NCI-H82 (cell line): Measurements from ENCODE around the gene DNAJC15.

Experiments
- DNase-seq: peaks from one replicate; lab custom pipeline; 2025; lab: John Stamatoyannopoulos, UW

Gene DNAJC15

DNA sequence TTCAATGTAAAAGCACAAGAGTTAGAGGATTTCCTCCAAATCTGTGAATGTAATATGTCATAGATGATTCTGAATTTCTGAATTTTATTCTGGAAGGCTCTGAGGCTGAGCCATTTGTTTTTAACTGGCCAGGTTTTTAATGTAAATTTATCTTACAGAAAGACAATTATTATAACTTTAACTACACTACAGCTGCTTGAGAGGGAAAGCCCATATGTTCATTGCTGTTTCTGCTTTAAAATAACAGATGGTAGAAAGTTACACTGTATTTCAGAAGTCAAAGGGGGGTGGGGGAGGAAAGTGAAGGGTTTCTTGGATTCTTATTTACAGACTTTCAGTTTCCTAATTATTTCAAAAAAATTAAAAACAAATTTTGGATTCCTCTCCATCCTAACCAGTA is 62.8 kb downstream of the DNAJC15 start:
- DNase-seq = peak; percentile 75

DNA sequence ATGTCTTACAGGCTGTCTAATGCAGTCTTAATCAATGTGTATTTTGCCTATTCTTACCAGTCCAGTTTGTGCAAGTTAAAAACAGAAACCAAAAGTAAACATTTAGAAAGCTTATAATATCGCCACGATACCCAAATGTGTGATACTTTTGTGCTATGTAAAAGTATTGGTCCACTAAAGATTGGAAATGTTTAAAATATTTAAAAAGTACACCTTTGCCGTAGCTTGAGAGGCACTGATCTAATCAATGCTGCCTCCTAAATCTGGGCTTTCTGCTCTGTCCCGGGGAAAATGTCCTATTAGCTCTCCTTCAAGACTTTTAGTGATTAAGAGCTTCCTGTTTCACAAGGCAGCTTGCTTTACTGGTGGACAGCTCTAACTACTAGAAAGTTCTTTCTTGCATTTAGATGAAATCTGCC is 64.7 kb downstream of the DNAJC15 start:
- DNase-seq = peak; percentile 13

DNA sequence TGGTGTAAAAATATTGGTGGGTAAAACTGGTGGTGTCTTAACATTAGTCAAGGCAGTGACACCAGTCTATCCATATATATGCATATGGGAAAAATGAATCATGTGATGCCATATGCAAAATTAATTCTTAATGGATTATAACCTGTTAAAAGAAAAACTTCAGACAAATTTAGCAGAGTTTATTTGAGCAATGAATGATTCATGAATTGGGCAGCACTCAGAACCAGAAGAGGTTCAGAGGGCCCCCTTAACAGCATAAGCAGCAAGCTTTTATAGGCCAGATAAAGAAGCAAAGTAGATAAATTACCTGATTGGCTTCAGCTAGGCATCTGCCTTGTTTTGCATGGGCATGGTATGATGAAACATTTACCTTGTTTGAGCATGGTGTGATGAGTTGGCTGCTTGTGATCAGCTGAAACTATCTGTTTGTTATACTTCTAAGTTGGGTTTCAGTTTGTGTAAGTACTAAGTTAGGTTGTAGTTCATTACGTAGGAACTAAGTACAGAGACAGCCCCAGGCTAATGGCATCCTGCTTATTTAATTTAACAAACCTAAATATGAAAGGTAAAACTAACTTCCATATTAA is 66.6 kb downstream of the DNAJC15 start:
- no peak for DNase-seq

DNA sequence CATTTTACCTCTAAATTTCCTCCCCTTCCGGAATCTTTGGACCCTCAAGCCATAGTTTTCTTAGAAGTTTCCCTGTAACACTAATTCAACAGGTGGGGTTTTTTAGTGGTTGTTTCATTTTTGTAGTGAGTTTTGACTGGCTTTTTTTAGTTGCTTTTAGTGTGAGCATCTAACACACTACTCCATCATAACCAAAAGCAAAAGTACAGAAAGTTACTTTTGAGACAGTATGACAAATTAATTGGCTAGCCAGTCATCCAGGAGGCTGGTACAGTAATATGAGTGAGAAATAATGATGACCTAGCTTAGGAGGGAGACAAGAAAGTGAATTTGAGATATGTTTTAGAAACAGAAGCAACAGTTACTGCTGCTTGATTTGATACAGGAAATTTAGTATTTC is 71.5 kb downstream of the DNAJC15 start:
- DNase-seq = no peak

DNA sequence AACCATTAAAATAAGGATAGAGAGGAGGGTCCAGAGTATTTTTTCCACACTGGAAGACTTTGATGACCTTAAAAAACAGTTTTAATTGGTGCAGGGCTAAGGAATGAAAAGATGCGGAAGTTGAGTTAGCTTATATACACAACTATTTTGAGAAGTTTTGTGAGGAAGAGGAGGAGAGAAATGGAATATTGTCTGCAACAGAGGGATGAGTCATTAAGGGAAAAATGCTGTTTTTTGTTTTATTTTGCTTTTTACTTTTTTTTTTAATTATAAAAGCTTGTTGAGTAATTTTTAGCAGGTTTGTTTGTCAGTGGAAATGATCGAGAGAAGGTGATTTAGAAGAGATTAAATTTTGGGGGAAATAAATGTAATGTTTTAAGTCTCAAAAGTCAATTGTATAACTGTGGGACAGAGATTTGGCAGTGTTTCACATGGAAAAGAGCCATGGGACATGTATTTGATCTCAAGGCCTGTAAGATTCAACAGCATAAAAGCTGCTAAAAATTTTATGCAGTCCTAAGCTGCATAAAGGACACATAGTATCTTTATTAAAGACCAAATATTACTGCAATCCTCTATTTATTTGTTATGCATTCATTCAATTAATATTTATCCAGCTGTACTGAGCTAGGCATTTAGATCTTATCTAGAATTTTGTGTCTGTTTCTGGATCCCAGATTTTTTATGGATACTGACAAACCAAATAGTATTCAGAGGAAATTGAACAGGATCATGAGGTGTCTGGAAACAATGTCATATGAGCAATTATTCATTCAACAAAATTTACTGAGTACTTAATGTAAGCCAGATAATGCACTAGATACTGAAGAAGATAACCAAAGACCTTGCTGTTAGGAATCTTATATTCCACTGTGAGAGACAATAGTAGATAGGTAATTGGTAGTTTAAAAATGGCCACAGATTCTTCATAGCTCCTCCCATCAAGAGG is 72.7 kb downstream of the DNAJC15 start:
- DNase-seq = no peak

DNA sequence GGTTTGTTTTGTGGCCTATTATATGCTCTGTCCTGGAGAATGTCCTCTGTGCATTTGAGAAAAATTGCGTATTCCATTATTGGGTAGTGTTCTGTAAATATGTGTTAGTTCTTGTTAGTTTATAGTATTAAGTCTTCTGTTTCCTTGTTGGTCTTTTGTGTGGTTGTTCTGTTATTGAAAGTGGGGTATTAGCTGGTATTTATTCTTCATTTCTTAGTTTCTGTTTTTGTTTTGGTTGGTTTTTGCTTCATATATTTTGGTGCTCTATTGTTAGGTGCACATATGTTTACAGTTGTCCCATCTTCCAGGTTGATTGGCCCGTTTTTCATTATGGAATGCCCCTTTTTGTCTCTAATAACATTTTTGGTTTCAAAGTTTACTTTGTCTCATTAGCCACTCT is 77.3 kb downstream of the DNAJC15 start:
- DNase-seq = no peak

DNA sequence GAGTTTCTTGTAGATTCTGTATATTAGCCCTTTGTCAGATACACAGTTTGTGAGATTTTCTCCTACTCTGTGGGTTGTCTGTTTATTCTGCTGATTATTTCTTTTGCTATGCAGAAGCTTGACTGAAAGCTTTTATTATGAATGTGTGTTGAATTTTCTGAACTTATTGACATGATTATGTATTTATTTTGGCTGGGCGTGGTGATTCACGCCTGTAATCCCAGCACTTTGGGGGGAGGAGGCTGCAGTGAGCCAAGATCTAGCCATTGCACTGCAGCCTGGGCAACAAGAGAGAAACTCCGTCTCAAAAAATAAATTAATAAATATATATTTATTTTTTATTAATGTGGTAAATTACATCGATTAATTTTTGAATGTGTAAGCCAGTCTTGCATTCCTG is 78.9 kb downstream of the DNAJC15 start:
- no peak for DNase-seq

DNA sequence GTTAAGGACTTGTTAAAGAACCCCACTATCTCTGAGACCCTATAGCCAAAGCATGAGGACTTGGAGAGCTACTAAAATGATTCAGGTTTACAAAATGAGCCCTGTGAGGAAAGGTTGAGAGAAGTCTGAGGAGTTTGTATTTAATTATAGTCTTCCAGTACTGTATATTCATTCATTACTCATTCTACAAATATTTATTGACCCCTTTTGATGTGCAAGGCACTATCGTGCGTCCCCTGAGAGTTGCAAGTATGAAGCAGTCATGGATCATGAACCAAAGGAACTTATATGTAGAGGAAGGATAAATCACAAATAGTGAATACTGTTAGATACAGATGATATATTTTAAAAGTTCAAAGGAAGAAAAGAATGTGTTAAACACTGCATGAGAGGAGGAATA is 84.4 kb downstream of the DNAJC15 start:
- no peak for DNase-seq

DNA sequence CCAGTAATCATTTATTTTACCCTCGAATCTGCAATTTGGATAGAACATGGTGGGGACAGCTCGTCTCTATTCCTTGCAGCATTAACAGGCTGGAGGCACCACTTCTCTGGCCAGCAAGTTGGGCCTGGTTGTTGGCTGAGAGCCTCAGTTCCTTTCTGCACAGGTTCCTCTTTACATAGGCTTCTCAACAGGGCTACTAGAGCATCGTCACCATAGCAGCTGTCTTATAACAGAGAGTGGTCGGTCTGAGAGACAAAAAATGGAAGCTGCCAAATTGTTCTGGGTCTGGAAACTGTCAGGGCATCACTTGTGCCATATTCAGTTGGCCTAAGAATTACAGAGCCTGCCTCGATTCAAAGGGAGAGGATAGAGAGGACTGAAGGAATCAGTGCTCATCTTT is 86.7 kb downstream of the DNAJC15 start:
- no peak for DNase-seq

DNA sequence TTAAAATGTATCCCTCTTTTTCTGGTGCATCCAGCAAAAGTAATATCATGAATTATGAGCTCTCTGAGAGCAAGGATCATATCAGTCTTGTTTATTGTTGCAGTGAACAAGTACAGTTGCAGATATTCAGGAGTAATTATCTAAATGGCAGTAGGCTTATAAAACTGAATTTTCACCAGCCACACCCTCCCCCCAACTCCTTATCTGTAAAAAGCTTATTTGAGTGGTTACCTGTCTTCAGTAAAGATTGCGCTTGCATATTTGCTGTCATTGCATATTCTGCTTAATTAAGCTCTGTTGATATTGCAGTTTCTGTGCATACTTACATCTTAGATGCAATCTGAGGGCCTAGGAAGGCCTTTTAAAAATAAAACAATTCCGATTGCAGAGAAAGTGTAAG is 87.3 kb downstream of the DNAJC15 start:
- DNase-seq = no peak

DNA sequence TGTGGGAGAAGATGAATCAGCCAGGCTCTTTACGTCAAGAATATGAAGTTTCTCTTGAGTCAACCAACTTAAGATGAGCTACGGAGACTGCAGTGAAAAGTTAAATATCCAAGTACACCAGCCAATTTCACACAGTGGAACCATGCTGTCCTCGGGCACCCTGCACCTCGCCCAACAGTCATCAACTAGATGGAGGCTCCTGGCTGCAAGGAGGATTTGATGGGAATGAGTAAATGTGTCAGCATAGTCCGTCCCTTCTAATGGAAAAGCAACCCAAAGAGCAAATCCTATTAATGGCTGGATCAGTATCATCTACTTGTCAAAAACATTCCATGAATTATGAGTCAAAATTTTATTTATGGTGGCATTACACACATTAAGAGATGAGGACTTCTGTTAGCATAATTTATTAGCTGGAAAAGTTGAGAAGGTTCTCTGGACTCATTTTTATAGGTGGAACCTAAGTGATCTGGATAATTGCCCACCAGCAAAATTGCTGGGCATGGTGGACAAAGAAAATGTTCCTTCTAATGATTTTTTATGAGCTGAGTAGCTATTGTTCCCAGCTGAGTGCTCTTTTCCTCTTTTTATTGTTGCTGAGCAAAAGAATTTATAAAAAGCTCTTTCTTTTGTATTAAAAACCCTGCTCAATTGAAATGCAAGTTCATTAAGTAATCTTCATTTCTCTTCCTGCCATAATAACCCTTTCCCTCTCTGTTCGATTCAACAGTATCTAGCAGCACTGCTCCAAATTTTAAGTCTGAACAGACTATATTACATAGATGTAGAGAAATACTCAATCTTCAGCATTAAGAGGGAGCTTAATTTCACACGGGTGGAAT is 88.4 kb downstream of the DNAJC15 start:
- DNase-seq = no peak

DNA sequence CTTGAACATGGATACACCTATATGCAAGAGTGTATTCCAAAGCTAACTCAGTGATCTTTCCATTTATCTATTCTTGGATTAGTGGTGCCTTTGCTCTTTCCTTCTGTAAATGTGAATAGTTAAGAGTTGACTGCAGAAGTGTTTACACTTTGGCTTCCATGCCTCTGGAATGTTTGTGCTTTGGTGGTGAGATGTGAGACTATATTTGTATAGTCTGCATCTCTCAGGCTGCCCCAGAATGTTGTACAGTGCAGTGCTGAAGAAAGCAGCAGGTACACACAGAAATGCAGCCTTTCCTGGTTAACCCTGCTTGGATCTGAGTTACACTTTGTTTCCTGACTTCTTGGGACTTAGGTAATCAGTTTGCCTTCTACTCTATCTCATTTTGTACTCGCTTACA is 90.2 kb downstream of the DNAJC15 start:
- DNase-seq = no peak

DNA sequence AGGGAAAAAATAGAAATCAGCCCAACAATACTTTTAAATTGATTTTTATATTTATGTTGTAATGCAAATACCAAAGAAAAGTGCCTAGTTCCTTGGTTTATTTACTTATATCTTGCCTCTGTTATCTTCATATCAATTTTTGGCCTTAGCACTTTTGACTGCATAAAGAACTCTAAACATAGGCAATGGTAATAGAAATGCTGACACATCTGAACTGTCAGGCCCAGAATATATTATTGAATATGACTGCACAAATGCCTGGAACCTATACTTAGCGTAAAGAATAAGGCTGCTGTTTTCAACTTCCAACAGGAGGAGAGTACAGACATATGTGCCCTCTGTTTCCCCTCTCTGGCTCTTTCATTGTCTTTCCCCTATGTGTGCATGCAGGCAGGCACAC is 91.1 kb downstream of the DNAJC15 start:
- DNase-seq = no peak

DNA sequence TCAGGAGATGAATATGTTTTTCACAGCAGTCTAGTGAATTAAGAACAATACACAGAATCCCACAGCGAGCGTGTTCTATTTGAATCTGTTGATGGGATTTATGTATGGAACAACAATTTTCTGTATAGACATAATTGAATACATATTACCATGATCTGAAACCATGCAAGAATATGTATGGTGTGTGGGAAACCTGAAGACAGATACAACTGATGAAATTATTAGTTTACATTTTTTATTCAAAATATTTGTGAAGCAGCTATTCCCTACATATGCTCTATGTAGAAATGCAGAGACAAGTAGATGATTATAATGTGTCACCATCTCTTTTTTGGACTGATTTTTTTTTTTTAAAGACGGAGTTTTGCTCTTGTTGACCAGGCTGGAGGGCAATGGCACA is 91.8 kb downstream of the DNAJC15 start:
- DNase-seq = no peak

DNA sequence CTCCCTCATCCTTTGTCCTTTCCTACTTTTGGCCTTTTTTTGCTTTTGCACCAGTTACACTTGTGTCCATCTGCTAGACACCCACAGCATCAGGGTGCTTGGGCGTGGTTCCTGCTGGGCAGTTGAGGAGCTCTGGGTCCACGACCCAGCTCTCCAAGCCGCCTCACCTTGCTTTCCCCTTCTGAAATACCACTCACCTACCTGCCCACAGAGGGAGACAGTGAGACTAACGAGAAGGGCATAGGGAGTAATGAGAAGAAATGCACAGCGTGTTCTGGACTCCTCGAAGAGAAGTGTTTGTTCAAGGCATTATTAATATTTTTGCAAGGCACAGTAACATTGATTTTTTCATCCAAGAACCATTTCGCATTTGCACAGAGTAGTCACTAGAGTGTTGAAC is 92.9 kb downstream of the DNAJC15 start:
- no peak for DNase-seq

DNA sequence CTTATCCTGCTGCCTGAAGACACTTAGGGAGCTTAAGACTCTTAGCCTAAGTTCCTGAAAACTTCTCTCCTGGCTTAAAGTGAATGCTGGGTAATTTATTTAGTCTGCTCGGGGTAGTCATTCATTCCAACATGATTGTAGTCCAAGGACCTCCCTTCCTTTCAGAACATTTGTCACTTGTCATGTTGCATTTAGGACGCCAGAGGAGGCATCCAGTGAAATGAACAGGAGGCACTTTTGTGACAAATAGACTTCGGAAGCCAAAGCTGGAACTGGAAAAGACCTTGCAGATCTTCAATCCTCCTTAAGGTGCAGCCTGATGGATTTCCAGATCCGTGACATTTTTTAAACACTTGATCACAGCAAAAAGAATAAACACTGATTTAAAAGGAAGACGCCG is 95.1 kb downstream of the DNAJC15 start:
- DNase-seq = peak; percentile 28

DNA sequence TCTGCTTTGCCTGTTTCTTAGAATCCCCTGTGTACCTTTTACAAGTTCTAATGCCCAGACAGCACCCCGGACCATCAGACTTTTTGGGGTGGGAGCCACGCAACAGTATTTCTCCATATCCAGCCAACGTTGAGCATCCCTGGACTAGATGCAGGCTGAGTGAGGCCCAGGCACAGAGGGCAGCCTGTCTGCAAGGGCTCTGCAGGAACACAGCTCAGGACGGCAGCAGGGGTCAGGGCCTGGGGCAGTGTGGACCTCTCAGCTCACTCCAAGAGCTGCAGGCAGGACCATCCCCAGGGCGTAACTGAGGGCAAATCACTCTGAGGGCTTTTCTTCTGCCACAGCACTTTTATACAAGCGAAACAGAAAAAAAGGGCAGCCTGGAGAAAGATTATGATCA is 95.8 kb downstream of the DNAJC15 start:
- DNase-seq = no peak

DNA sequence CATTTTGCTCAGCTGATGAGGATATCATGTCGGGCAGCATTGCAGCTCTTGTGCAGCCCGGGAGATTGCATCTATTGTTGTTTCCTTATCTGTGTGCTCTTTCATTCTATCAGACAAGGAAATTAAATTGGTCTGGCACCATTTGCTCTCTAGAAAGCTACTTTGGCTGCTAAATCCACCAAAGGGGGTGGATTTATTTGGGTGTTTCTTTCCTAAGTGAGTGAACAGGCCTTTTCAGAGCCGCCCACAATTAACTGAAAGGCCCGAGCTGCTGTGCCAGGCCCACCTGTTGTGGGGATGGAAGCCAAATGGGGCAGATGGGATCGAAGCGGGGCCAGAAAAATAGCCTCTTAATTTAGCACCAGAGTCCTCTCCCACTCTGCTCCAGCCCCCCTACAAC is 99.4 kb downstream of the DNAJC15 start:
- DNase-seq = peak; percentile 30

DNA sequence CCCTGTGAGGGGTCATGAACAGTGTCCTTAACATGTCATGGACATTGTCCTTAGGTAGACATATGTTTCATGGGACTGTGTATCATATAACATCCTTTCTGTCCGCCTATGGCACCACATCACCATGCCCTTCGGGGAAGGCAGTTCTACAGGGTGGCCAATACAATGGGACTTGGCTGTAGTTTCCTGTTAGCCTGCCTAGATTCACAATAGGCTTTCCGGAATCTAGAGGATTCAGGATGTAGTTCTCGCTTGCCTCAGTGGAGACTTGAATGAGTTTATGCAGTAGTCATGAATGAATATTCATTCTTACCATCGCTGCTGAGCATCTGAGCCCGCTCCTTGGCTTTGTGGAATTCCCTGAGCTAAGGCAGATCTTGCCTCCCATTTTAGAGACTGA is 100.5 kb downstream of the DNAJC15 start:
- DNase-seq = no peak

DNA sequence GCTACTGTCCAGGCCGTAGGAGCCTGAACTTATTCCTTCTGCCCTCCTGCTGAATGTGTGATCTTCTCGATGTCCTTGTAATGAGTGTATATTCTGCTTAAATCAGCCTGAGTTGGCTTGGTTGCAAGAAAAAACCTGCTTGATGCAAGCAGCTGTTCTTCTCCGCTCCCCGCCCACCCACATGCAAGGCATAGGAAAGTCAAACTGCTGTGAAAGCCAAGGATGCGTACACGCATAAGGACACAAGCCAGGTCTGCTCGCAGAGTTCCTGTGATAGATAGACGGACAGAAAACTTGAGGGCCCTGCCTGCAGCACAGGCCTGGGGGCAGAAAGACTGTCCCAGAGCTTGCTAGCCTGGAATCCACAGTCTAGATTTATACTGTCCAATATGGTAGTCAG is 101.1 kb downstream of the DNAJC15 start:
- no peak for DNase-seq

DNA sequence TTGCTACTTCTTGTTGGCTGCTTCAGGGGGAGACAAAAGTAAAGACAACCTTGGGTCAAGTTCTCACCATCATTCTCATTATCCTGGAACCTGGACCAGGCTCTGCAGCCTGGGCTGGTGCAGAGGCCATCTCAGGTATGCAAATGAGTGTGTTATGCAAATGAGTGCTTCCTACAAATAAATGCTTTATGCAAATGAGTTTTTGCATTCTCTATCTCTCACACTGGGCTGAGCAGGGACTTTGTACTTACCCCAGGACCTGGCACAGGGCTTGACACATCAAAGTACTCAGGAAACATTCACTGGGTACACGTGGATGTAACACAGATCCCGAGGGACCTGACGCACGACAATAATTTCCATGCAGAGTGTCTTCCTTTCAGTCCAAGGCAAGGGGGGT is 103.0 kb downstream of the DNAJC15 start:
- no peak for DNase-seq

DNA sequence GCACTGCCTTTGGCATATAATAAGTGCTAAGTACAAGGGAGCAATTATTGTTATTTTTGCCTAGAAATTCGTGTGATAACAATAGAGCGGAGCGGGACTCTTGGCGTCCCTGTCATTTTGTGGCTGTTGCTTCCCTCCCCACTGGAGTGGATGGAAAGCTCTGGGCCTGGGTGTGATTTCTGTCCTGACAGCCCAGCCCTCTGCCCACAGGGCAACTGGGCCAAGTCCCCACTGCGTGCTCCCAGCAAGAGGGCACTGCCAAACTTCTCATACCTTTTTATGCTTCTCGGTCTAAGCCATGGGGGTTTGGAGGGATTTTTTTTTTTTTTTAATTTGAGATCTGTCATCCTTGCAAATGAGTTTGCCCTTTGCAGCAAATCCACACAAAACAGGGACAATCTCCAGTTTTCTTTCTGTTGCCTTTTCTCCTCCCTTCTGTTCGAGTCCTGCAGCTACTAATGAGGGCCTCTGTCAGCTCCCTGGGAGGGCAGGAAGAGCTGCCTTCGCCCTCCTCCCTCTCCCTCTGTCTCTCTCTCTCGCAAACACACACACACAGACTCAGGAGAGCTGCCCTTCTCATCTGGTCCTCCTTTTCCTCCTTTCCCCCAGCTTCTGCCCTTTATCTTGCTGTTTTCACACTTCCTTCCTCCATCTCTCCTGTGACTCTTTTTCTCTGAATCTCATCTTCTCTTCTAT is 103.9 kb downstream of the DNAJC15 start:
- no peak for DNase-seq
